ENCODE measurements around the gene EPB41L2.

EPB41L2 gene

DNA sequence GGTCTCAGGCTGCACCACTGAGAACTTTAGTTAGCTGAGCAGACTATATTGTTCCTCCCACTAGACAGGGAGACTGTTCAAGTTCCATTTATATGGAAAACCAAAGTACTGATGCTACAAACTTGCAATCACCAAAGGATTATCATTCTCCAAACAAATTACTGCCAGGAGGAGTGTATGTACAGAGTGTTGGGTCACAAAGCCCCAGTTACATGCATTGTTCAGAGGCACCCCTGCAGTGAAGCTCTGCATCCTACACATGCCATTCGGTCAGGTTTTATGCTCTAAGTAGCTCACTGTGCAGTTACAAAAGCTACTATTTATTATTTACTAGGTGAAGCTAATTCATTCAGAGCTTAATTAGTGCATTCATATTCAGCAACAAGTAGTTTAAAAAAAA is 160.0 kb downstream of the EPB41L2 start:
- no peak for DNase-seq

DNA sequence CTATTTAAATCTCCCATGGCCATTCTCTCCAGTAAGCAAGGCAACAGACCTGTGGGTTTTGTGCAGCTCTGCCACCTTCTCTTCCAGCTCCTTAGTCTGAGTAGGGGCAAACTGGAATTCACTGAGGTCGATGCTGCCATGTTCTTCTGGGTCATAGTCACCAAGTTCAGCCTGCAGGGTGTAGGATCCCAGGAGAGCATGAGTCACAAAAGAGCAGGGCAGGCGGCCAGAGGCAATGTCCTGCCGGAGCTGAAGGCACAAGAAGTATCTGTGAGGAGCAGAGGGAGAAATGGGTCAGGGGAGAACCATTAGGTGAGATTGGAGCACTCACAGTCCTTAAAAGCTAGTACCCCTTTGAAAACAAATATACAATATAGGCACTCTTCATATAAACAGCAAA is 162.1 kb downstream of the EPB41L2 start:
- DNase-seq, result no peak

DNA sequence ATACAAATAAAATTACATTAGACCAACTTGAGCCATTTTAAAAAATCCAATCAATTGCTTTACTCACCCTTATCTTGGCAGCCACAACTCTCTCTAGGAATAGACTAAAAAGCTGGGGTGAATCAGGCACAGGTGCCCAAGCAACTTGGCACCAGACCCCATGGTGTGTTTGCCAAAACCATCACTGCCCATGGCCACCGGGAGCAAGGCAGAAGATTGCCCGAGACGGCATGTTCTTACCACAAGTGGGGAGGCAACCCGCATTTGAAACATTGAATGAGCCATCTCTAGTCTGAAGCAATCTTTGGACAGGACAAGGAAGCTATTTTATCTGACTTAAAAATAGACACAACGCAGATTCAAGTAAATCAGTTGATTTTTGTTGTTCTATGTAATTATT is 166.8 kb downstream of the EPB41L2 start:
- no peak for DNase-seq

DNA sequence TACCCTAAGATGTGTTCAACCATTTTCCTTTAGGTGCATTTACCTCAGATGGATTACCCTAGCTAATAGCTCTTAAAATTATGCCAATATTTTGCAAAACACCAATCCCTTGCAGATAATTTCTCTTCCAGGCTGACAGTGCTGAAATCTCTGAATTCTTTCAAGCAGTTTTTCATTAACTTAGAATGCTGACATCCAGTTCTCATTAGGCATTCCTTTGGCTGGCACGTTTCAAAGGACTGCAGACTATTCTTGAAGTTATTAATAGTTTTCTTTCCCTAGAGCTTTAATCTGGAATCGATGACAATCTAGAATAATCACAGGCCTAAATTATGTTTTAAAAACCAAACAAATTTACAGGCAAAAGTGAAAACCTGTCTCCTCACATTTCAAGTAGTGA is 167.5 kb downstream of the EPB41L2 start:
- no peak for DNase-seq

DNA sequence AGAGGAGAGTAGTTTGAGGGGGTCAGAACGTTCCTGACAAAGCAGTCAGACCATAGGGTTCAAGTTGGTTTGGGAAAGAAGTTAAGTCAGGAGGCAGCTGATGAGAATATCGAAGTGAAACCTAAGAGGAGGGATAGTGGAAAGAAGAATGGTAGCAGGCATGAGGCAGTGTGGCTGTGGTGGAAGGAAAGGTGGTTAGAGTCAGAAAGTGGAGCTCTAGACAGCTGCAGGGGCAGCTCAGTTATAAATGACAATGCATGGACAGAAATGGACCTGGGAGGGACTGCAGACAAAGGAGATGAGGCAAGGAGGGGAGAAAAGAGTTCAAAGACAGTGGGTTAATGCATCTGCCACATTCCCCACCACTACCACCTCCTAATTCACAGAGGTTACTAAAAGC is 169.3 kb downstream of the EPB41L2 start:
- DNase-seq, result no peak

DNA sequence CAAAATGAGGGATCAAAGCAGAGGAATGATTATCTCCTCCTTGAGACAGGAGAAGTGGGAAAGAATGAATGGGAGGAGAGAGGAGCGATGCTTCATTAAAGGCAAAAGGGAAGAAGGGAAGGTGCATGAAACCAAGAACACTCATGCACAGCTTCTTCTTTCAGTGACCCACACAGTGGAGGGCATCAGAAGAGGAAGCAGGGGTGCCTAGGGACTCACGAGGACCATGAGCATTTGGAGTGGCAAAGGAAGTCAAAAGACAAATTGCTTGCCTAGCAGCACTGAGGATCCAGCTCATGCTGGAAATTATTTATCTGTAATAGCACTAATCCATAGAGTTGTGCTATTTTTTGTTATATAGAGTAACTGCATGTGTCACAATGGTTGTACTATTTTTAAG is 169.8 kb downstream of the EPB41L2 start:
- DNase-seq, result no peak

DNA sequence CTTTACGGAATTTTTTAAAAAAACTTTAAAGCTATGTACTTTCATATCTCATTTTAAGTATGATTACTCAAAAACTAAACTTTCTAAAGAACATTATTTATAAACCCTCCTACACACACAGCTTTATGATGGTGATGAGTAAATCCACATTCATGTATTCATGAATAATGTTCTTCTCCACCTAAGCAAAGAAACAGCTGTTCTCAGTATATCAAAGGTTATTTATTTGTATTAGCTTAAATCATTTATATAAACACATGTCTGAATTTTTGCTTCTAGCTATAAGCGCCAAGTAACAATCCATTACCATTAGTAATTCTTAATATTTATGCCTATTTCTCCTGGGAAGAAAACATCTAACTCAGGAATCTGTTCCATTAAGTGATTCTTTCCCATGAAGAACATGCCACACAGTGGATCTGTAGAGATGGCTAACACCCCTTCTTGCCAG is 172.5 kb downstream of the EPB41L2 start:
- DNase-seq, result no peak

DNA sequence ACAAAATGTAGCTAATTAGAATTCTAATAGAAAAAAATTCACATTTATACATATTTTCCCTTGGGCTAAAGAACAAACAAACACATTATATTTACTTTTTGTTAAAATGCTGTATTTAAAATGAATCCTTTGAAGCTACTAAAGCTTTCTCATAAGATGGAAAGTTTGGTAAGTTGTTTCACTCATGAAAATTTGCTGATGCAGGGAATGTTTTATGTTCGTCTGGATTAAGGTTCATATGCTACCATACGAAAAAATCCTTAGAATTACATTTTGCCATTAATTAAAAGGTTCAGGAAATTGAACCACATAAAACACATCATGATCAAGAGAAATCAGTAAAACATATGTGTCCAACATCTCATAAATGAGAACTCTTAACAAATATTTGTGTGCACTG is 173.6 kb downstream of the EPB41L2 start:
- DNase-seq, result no peak

DNA sequence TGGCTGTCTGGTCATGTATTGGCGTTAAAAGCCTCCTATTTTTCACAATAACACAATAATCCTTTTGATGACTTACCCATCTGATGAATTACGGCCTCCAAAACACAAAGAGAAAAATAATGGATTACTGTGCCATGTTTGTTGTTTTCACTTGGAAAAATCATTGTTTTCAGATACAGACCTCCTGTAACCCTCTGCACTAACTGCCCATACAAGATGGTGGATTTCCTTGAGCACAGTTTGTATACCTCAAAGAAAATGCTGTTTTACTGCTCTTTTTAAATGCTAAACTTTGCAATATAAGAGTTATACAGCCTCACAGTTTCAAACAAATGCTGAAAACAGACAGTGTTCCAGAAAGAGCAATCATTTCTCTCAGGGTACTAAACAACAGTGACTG is 174.8 kb downstream of the EPB41L2 start:
- DNase-seq, result no peak

DNA sequence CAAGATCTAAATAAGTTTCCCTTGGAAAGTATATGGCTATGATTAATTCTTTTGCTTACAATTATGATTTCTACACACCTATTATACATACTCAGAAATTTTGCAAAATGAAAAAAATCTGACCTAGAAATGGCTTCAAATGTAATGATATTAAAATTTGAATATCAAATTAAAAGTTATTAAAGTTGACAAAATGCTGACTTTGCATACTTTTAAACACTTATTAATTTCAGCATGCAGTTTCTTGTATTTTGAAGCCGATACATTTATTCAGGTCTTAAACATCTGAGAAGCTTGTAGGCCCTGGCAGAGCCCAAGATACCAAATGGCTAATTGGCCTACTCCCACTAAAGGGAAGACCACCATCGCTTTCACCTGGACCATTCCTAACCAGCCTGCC is 176.1 kb downstream of the EPB41L2 start:
- DNase-seq, result no peak

DNA sequence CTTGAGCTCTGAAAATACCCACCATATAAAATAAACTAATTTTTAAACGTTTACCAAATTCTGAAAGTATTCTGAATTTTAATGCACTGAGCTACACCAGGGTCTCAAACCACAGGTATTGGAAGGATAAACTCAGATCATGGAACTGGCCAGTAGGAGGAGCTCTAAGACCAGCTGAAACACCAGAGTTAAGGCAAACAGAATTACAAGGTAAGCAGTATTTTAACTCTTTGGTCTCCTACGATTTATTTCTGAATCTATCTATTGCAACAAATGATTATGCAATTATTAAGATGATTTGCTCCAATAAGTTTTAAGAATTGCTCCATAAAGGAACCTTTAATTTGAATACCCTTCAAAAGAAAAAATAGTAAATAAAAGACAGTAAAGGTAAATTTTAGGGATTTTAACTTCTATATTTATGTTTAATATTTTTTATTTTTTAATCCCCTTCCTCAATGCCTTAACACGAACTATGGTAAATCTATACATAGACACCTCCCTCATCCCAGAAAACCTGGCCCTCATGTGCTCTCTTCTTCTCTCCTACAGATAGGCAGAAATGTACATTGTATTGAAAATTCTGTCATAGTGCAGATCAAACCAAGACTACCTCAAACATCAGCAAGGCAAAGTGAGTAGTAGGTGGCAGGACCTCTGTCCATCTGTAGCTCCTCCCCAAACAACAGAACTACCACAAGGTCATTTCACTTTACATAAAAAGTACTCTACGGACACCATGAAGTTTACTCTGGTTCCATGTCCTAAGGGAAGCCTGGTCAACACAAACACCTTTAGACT is 177.5 kb downstream of the EPB41L2 start:
- DNase-seq, result peak; percentile 19 to 72

DNA sequence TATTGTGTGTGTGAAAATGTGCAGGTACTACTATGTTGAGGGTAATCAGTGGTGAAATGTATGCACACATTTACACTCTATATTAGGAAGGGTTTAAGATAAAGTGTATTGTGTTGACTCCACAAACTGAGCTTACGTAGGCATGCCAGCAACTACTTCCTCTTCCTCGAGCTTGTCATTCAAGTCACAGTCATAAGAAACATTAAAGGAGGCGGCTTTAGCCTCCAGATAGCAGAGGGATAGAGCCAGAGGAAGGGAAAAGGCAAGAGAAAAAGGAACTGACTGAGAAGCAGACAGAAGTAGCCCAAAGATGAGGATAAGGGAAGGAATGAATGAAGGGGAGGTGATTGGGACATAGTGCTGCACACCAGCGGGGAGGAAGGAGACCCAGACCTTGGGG is 180.7 kb downstream of the EPB41L2 start:
- no peak for DNase-seq

DNA sequence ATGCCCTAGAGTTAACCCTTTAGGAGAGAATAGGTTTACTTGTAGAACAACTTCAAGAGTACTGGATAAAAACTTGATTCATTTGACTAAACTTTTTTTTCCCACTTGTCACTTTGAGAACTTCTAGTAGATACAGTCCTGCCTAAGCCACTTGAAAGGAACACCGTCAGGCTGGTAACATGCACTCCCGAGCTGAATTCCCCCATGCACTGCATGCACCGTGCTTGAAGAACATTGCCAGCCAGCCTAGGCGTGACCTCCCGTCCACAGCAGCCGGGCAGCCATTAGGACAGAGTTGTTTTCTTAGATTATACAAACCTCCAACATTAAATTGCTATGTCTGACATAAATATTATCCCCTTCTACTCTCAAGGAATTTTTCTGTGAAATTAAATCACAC is 183.2 kb downstream of the EPB41L2 start:
- DNase-seq, result no peak

DNA sequence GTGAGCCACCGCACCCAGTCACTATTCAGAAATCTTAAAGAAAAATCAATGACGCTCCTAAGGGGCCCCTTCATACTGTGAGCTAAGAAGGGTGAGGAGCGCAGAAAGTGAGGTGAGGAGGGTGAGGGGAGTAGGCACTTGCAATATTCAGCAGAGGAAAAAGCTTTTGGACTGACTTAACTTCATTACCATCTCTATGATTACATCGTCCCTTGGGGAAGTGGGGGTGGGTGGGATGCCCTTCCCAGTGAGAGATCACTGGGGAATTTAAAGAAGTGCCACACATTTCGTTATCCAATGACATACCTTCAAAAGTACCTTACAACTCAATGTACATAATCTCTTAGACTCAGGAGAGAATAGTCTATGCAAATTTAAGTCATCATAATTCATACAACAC is 189.3 kb downstream of the EPB41L2 start:
- DNase-seq, result no peak

DNA sequence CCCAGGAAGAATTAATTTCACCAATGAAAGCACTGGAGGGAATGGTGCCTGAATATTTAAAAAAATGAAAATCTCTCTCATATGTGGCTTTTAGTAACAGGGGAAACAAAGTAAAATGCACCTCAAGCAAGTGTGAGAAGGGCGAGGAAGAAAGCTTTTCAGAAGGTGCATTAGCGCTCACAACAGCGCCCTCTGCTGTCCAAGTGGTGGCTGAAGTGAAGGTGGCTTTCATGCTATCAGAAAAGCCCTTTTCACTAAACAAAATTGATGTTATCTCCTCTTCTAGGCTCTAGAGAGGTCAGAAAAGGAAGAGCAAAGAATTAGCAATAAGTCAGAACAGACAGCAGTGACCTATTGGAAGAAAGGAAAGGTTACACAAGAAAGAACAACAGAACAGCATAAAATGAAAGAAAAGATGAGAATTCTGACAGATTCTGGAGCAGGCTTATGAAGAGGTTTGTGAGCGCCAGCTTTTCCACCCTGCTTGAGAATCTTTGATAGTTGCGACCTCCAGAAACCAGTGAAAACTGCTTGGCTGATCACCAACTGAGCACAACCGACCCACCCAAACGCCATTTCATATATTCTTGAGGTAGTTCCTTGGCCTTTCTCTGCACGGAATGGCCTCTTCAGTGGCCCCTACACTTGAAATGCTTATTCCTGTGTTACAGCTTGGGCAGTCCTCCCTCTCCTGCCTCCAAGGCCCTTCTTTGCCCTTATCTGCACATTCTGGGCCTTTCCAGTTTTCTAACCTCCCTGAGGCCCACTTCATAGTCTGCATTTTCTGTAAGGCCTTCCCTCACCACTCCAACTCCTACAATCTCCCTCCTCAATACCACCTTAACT is 190.6 kb downstream of the EPB41L2 start:
- DNase-seq, result peak in 1 of 2 experiments; percentile 37

DNA sequence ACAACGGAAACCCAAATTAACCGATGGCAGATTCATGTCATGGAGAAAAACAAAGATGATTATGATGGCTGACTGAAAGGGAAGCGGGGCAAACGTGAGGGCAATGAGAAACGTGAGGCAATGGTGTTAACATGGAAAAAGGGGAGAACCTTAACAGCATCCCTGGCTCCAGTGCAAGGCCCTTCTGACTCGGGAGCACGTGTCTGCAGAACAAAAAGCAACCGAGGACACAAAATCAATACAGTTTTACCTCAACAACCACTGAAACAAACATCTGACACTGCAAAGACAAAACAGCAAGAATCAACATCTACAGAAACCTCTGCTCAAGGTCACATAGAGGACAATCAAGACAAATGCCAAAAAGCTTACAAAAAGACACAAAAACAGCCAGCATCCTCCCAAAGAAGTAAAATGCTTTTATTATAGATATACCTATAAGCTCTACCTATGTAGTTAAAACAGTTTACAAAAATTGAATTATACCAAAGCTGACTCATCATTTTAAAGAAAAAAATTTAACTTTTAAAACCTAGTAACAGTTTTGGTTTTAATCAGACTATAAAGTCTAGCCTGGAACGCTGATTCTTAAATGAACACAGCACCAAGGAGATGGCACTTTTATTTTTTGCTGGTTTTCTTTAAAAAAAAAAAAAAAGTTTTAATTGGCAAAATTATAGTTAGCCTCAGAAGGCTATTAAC is 192.7 kb downstream of the EPB41L2 start:
- DNase-seq, result no peak

DNA sequence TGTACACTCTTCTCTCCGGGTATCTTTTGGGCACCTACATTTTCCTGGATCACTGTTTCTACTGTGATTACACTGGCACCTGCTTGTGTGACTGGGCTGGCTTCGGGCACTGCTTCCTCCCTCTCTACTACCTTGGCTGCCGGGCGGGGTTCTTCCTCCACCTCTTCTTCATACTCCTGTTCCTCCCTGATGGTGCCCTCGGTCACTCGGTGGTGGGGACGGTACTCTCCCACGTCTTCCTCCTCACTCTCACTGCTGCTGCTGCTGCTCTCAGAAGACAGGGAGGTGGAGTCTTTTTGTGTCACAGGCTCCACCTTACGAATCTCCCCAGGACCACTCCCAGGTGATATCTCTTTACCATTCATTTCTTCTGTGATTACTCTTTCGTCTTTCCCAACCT is 193.4 kb downstream of the EPB41L2 start:
- DNase-seq, result no peak

DNA sequence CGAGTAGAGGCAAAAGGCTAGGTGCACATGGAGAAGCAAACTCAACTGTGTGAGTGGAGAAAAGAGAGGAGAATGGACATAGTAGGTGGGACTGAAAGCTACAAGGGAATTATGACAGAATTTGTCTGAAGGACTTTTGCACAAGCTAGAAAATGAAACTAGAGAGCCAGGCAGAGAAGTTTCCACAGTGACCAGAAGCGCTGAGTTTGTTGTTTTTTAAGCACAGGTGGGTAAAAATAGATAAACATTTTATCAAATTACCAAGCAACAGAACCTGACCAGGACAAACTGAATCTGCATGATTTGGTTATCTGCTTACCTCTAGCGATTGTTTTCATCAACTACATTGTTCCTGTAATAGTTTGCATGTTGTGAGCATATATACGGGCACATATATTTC is 197.3 kb downstream of the EPB41L2 start:
- no peak for DNase-seq

DNA sequence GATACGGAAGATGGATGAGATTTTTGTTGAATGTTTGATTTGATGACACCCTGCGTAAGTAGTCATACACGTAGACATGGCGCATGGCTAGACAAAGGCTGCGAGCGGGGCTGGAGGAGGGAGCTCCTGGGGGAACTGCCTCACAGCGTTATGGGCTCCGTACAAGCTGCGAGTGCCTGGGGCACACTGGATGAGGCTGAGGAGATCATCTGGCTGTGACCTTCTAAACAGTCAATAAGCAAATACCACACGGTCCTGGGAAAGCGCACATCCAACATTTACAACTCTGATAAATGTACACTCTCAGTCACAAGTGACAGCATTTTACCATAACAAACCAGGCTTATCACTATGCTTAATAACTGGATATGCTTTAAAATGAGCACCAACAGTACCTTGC is 198.7 kb downstream of the EPB41L2 start:
- DNase-seq, result no peak

DNA sequence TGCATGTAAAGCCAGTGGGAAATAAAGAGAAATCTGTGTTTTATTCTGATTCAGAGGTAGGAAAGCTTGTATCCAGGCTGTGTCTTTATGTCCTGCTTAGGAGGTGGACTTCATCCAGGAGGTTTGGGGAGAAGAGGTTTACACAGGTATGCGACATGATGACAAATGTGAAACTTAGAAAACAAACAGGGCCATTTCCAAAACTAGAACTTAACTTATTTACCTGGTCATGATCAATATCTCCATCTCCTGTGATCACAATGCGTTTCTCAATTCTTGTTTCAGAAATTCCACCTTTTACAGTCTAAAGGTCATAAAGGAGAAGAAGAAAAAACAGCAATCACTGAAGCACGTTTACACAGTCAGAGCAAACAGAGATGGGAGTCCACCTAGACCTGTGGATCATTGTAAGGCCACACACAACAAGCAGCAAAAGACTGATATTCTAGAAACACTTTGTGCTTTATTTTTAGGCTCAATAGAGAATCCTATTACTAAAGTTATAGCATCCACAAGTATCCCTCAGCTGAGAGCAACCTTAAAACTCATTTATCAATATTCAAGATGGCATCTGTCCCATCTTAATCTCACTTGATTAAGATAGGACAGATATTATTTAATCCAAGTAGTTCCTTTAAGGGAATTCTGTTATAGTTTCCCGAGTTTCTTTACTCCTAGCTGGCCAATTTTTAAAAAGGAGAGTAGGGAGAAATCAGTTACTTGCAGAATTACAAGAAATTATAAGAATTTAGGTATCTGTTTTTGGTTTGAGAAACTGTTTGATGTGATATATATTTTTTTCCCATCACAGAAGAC is 199.4 kb downstream of the EPB41L2 start:
- no peak for DNase-seq

DNA sequence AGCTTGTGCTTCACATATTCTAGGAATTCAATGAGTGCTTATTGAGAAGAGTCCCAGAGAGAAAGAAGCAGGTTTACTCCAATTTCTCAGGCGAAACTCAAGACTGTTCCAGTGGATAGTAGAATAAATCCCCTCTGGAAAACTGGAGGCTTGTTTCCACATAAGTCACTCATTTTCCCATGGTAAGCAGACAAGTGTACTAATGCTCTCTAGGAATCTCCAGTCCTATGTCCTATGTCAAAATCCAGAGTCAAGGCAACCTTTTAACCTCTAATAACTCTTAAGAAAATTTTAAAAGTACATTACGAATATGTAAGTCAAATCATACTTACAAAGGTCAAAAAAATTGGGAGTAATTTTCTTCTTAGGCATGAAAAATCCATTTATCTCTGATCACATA is 200.7 kb downstream of the EPB41L2 start:
- DNase-seq, result no peak

DNA sequence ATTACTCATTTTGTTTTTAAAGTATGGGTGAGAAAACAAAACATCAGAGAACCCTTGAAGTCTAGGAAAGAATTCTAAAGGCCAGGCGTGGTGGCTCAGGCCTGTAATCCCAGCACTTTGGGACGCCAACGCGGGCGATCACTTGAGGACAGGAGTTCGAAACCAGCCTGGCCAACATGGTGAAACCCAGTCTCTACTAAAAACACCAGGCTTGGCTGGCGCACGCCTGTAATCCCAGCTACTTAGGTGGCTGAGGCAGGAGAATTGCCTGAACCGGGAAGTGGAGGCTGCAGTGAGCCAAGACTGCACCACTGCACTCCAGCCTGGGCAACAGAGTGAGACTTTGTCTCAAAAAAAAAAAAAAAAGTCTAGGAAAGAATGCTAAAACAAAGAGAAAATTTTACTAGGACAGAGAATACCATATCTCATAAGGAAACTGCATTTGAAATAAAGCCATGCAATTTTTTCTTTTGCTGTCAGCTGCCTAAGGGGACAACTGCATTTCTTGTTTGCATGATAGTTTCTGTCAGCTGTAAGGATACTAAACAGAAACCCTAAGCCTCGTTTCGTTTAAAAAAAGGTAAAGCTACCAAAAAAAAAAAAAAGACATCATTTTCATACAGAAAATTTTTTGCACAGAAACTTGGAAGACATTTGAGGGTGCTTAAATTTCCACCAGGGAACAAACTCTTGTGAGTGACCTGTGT is 203.7 kb downstream of the EPB41L2 start:
- DNase-seq, result no peak
